ENCODE results near the gene LARP4.

LARP4 gene

GRCh38 chr12:50400638-50401499, at the start of gene LARP4:
TSS of gene LARP4 (plus strand) at chr12:50400885. CDS start at chr12:50401011, 126 bp downstream.
- DNase-seq (ENCODE audit: low read depth) = peak; percentile 85
- in situ Hi-C loops (cut with HindIII; ENCODE audit: low sequenced_read_pairs) = loop anchor here (5.0 kb wide), 2 partner anchors 36 to 59 kb away; no protein-coding TSS in a partner anchor
- peak within 1 kb of the TSS; percentile 92 for H3K4me3 ChIP-seq (ENCODE audit: low read depth, low read length)
- no peak for TF ChIP-seq CTCF (IDR thresholded peaks at IDR 0.05; ENCODE audit: low read depth, low read length, missing control alignments)

GRCh38 chr12:50351120-50352043, 49.3 kb upstream of the LARP4 start:
- H3K4me3 ChIP-seq (ENCODE audit: low read depth, low read length) = no peak overlapping the region
- no peak for TF ChIP-seq CTCF (IDR thresholded peaks at IDR 0.05; ENCODE audit: low read depth, low read length, missing control alignments)
- in situ Hi-C loops (cut with HindIII; ENCODE audit: low sequenced_read_pairs) = no loop called here
- no peak for DNase-seq (ENCODE audit: low read depth)

- no peak for TF ChIP-seq CTCF (IDR thresholded peaks at IDR 0.05; ENCODE audit: low read depth, low read length, missing control alignments)
- DNase-seq (ENCODE audit: low read depth) = no peak
- in situ Hi-C loops (cut with HindIII; ENCODE audit: low sequenced_read_pairs) = no loop called here
- H3K4me3 ChIP-seq (ENCODE audit: low read depth, low read length) = no peak overlapping the region
Observed at GRCh38 chr12:50353404-50353803, 47.3 kb upstream of the LARP4 start.

GRCh38 chr12:50353869-50354593, 46.7 kb upstream of the LARP4 start:
- DNase-seq (ENCODE audit: low read depth) = peak; percentile 31
- no peak for TF ChIP-seq CTCF (IDR thresholded peaks at IDR 0.05; ENCODE audit: low read depth, low read length, missing control alignments)
- in situ Hi-C loops (cut with HindIII; ENCODE audit: low sequenced_read_pairs) = no loop called here
- H3K4me3 ChIP-seq (ENCODE audit: low read depth, low read length) = no peak overlapping the region

GRCh38 chr12:50354908-50355307, 45.8 kb upstream of the LARP4 start:
- H3K4me3 ChIP-seq (ENCODE audit: low read depth, low read length) = no peak overlapping the region
- DNase-seq (ENCODE audit: low read depth) = no peak
- TF ChIP-seq CTCF (IDR thresholded peaks at IDR 0.05; ENCODE audit: low read depth, low read length, missing control alignments) = no peak
- in situ Hi-C loops (cut with HindIII; ENCODE audit: low sequenced_read_pairs) = no loop called here

GRCh38 chr12:50355365-50355764, 45.3 kb upstream of the LARP4 start:
- DNase-seq (ENCODE audit: low read depth) = no peak
- no peak overlapping the region for H3K4me3 ChIP-seq (ENCODE audit: low read depth, low read length)
- no peak for TF ChIP-seq CTCF (IDR thresholded peaks at IDR 0.05; ENCODE audit: low read depth, low read length, missing control alignments)
- in situ Hi-C loops (cut with HindIII; ENCODE audit: low sequenced_read_pairs) = no loop called here

Data from astrocyte of the cerebellum (primary cell).